ENCODE data around the gene ABTB2.

- TF ChIP-seq TAF1 (IDR thresholded peaks at IDR 0.05; ENCODE audit: borderline replicate concordance, low read depth, low read length) (no peak), CTCF (IDR thresholded peaks at IDR 0.05 in 2 of 3, conservative IDR thresholded peaks at IDR 0.05 in 1 of 3; ENCODE audit: control insufficient read depth in 2 of 3, extremely low read depth in 1 of 3, insufficient read depth in 1 of 3, low read depth in 3 of 3, low read length in 3 of 3) (no peak), JUND (IDR thresholded peaks at IDR 0.05; ENCODE audit: low read depth, low read length) (no peak)
These were observed 115.7 kb downstream of the ABTB2 start for GRCh38 chr11:34242037-34242625.
